ENCODE data around the gene SMAD3. TPM values are rescaled to one million over a fixed set of nuclear protein-coding genes. Genes with fewer than 3 reads are reported as not detected.
"Not testable (repeated sequence)": the region's sequence is repeated elsewhere in the genome, so short reads cannot be mapped to it uniquely, and the experiment has no call there.

SMAD3 gene
- total RNA-seq, 1 donor from 2014 or later, result 8.2 TPM

DNA sequence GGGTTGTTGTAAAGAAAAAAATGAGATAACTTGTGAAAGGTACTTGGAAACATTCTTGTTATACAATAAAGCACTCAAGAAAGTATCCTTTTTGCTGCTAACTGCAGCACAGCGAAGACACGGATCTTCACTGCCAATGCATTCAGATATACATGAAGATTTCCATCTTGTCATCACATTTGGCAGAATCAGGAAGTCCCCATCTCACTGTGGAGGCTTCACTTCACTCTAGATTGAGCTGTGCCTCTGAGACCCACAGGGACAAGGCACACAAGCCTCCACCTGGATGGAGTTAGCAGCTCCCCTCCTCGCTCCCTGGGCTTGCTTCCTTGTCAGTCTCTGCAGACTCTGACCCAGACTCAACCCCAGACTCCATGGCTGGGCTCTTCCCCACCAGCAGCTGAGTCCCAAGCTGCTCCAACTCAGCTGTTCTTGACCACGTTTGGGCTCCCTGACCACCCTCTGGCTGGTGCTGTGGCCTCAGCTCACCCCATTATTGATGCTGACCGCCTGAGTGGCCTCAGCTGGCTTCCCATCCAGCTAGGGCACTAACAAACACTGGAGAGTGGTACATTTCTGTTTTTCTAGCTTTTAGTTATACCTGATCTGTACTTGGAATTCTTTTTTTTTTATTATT, 45.4 kb upstream of the SMAD3 start:
- peaks cover 5% of the 10 kb centered on the region for H3K27me3 Mint-ChIP-seq (ENCODE audit: unreplicated experiment)
- no peak overlapping the region for H3K4me3 Mint-ChIP-seq (ENCODE audit: unreplicated experiment)
- no peaks in the 10 kb centered on the region for H3K36me3 Mint-ChIP-seq (ENCODE audit: low read depth, unreplicated experiment)
- DNase-seq (ENCODE audit: low spot score), result no peak
- H3K27ac Mint-ChIP-seq (ENCODE audit: unreplicated experiment), result no peak overlapping the region
- no peaks in the 10 kb centered on the region for H3K9me3 Mint-ChIP-seq (ENCODE audit: unreplicated experiment)
- TF ChIP-seq, protein P1, sequence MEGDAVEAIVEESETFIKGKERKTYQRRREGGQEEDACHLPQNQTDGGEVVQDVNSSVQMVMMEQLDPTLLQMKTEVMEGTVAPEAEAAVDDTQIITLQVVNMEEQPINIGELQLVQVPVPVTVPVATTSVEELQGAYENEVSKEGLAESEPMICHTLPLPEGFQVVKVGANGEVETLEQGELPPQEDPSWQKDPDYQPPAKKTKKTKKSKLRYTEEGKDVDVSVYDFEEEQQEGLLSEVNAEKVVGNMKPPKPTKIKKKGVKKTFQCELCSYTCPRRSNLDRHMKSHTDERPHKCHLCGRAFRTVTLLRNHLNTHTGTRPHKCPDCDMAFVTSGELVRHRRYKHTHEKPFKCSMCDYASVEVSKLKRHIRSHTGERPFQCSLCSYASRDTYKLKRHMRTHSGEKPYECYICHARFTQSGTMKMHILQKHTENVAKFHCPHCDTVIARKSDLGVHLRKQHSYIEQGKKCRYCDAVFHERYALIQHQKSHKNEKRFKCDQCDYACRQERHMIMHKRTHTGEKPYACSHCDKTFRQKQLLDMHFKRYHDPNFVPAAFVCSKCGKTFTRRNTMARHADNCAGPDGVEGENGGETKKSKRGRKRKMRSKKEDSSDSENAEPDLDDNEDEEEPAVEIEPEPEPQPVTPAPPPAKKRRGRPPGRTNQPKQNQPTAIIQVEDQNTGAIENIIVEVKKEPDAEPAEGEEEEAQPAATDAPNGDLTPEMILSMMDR (IDR thresholded peaks at IDR 0.05; ENCODE audit: unreplicated experiment), result no peak
- peaks cover 16% of the 10 kb centered on the region for H3K4me1 Mint-ChIP-seq (ENCODE audit: unreplicated experiment)

DNA sequence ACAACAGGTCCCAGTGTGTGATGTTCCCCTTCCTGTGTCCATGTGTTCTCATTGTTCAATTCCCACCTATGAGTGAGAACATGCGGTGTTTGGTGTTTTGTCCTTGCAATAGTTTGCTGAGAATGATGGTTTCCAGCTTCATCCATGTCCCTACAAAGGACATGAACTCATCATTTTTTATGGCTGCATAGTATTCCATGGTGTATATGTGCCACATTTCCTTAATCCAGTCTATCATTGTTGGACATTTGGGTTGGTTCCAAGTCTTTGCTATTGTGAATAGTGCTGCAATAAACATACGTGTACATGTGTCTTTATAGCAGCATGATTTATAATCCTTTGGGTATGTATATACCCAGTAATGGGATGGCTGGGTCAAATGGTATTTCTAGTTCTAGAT, 44.7 kb upstream of the SMAD3 start:
- H3K9me3 Mint-ChIP-seq (ENCODE audit: unreplicated experiment), result not testable (repeated sequence)

DNA sequence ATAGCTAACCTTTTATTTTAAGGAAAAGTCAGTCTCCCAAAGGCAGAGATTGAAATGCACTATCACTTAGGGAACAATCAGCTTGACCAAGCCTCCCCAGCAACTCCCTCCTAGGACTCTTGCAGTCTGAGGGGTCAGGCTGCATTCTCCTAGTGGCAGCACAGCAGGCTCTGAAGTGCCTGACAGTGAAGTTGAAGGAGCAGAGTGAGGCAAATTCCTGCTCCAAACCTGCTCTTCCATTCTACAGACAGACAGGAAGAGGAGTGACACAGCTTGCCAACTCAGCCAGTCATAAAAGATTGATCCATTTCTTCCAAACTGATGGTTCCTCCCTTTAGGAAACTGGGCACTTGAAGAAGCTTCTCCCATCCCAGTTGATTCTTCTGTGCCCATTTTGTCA, 43.9 kb upstream of the SMAD3 start:
- Mint-ChIP-seq H3K9me3 (ENCODE audit: unreplicated experiment) (no peaks in the 10 kb centered on the region), H3K27ac (ENCODE audit: unreplicated experiment) (no peak overlapping the region), H3K36me3 (ENCODE audit: low read depth, unreplicated experiment) (no peaks in the 10 kb centered on the region), H3K4me3 (ENCODE audit: unreplicated experiment) (no peak overlapping the region), H3K27me3 (ENCODE audit: unreplicated experiment) (peaks cover 5% of the 10 kb centered on the region), H3K4me1 (ENCODE audit: unreplicated experiment) (peaks cover 27% of the 10 kb centered on the region)
- TF ChIP-seq, protein P1 (IDR thresholded peaks at IDR 0.05; ENCODE audit: unreplicated experiment), result no peak
- no peak for DNase-seq (ENCODE audit: low spot score)

More for the DNA sequence above, 44.7 kb upstream of the SMAD3 start:
- H3K4me3 Mint-ChIP-seq (ENCODE audit: unreplicated experiment); H3K27me3 Mint-ChIP-seq (ENCODE audit: unreplicated experiment); DNase-seq (ENCODE audit: low spot score); H3K36me3 Mint-ChIP-seq (ENCODE audit: low read depth, unreplicated experiment); H3K27ac Mint-ChIP-seq (ENCODE audit: unreplicated experiment): not testable (repeated sequence)
- H3K4me1 Mint-ChIP-seq (ENCODE audit: unreplicated experiment), result peaks cover 21% of the 10 kb centered on the region

DNA sequence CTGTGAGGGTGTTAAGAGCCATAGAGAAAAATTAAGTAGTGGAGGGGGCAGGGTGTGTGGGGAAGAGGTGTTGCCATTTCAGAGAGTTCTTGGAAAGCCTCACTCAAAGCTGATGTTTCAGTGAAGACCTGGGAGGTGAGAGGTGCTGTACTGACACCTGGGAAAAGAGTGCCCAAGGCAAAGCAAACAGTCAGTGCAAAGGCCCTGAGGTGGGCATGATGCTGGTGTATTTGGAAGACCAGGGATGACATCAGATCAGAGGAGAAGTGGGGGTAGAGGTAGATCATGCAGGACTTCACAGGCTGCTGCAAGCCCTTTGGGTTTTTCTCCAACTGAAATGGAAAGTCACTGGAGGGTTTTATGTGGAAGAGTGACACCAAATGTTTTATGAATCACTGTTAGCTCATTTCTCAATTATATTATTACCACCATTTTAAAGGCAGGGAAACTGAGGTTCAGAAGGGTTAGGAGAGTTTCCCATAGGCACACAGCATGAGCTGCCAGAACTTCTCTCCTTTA, 42.8 kb upstream of the SMAD3 start:
- H3K27me3 Mint-ChIP-seq (ENCODE audit: unreplicated experiment), result peaks cover 5% of the 10 kb centered on the region
- no peaks in the 10 kb centered on the region for H3K9me3 Mint-ChIP-seq (ENCODE audit: unreplicated experiment)
- H3K4me1 Mint-ChIP-seq (ENCODE audit: unreplicated experiment), result peaks cover 30% of the 10 kb centered on the region
- TF ChIP-seq, protein P1 (IDR thresholded peaks at IDR 0.05; ENCODE audit: unreplicated experiment), result no peak
- no peak overlapping the region for H3K4me3 Mint-ChIP-seq (ENCODE audit: unreplicated experiment)
- no peak overlapping the region for H3K27ac Mint-ChIP-seq (ENCODE audit: unreplicated experiment)
- DNase-seq (ENCODE audit: low spot score), result no peak
- no peaks in the 10 kb centered on the region for H3K36me3 Mint-ChIP-seq (ENCODE audit: low read depth, unreplicated experiment)

DNA sequence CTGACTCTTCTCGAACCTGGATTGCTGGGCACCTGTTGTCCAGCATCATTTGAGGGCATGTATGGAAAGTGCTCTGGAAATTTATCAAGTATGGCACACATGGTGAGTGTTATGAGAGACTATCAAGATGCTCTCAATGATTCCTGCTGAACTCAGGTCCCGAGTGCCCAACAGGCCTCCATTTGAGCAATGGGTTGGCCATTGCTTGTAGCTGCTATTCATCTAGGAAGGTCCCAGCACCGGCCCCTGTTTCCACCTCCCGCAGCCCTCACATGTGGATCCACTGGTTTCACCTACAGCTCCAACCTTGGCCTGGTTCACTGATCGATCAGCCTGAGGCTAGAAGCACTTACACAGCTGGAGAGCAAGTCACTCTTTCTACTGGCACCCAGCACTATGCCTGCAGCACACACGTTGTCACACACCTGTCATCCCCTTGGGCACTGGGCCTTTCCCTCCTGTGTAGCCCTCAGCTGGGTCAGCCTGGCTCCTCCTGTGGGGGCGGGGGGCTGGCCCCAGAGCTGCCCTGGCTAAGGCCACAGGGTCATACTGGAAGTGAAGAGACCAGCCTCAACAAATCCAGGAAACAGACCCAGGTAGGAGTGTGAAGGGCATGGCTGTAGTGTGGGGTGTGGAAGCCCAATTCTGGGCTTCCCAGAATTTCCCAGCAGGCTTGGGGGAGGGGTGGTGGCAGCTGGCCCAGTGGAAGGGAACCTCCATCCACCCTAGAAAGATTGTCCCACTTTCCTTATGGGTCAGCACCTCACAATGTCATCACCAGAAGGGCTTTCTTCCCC, 41.7 kb upstream of the SMAD3 start:
- Mint-ChIP-seq H3K36me3 (ENCODE audit: low read depth, unreplicated experiment) (no peaks in the 10 kb centered on the region), H3K4me3 (ENCODE audit: unreplicated experiment) (no peak overlapping the region), H3K9me3 (ENCODE audit: unreplicated experiment) (no peaks in the 10 kb centered on the region), H3K27me3 (ENCODE audit: unreplicated experiment) (peaks cover 4% of the 10 kb centered on the region), H3K4me1 (ENCODE audit: unreplicated experiment) (peaks cover 25% of the 10 kb centered on the region), H3K27ac (ENCODE audit: unreplicated experiment) (no peak overlapping the region)
- TF ChIP-seq, protein P1 (IDR thresholded peaks at IDR 0.05; ENCODE audit: unreplicated experiment), result no peak
- DNase-seq (ENCODE audit: low spot score), result no peak
